Measurements from ENCODE around the gene LRRC9. TPM values are rescaled to one million over a fixed set of nuclear protein-coding genes. Genes with fewer than 3 reads are reported as not detected.
A peak's percentile ranks its signal among the peaks of the same experiment; 100 is the strongest.

Gene LRRC9
- total and polyA plus RNA-seq, 2 experiments from 2014 or later, result 2.2 to 3.1 TPM

GRCh38 chr14:60091550-60092525 lies 171.9 kb downstream of the LRRC9 start, which contains the start of gene PCNX4:
Gene PCNX4 (plus strand): TSS chr14:60091923. CDS start chr14:60107639, 15,716 bp downstream.
- Mint-ChIP-seq H3K9me3 (no peaks in the 10 kb centered on the region), H3K27ac (peak within 1 kb of the TSS; percentile 80), H3K4me3 (peak within 1 kb of the TSS; percentile 92), H3K4me1 (peaks cover 31% of the 10 kb centered on the region), H3K36me3 (ENCODE audit: low read depth) (peaks cover 2% of the 10 kb centered on the region; the same call in 1 of the 3 replicates), H3K27me3 (ENCODE audit: insufficient read depth, low read depth, poor library complexity) (peaks cover 2% of the 10 kb centered on the region)
- Histone ChIP-seq H3F3A (replicated peaks; ENCODE audit: low read depth) (0 out of 2 replicates have a peak, but pooled peaks cover 6% of the 10 kb centered on the region), H3K27me3 (ENCODE audit: insufficient read depth) (no peaks in the 10 kb centered on the region), H3K4me1 (ENCODE audit: insufficient read depth) (peaks cover 26% of the 10 kb centered on the region), H3K36me3 (ENCODE audit: insufficient read depth) (no peaks in the 10 kb centered on the region), H3K79me2 (replicated peaks; ENCODE audit: insufficient read depth) (peaks cover 43% of the 10 kb centered on the region), H3K4me3 (peak within 1 kb of the TSS; percentile 73), H4K20me1 (replicated peaks; ENCODE audit: insufficient read depth) (0 out of 2 replicates have a peak, but pooled peaks cover 5% of the 10 kb centered on the region), H2AFZ (peak within 1 kb of the TSS; percentile 97), H3K4me2 (peak within 1 kb of the TSS; percentile 81), H3K9me2 (ENCODE audit: insufficient read depth) (no peaks in the 10 kb centered on the region), H3K27ac (ENCODE audit: low read depth) (peak within 1 kb of the TSS; percentile 94)
- TF ChIP-seq CREB1 (CRISPR knock-in tag; IDR thresholded peaks at IDR 0.05; ENCODE audit: low read depth) (peak; percentile 90), STAT1 (IDR thresholded peaks at IDR 0.05; ENCODE audit: unreplicated experiment) (no peak), EZH2phosphoT487 (IDR thresholded peaks at IDR 0.05; ENCODE audit: unreplicated experiment) (no peak), POLR2AphosphoS5 (IDR thresholded peaks at IDR 0.05; ENCODE audit: low read depth) (peak; percentile 91), EZH2 (IDR thresholded peaks at IDR 0.05; ENCODE audit: low read depth, unreplicated experiment) (no peak), JUNB (IDR thresholded peaks at IDR 0.05; ENCODE audit: unreplicated experiment) (no peak), ZNF114 (CRISPR knock-in tag; IDR thresholded peaks at IDR 0.05) (no peak), ZNF462 (CRISPR knock-in tag; IDR thresholded peaks at IDR 0.05) (no peak), ETS1 (IDR thresholded peaks at IDR 0.05) (0 out of 2 replicates have a peak, but pooled peaks have one; percentile 38), CTCF (conservative IDR thresholded peaks at IDR 0.05; ENCODE audit: low read depth in 2 of 2) (no peak), NANOG (IDR thresholded peaks at IDR 0.05; ENCODE audit: borderline replicate concordance) (no peak), ZNF331 (CRISPR knock-in tag; IDR thresholded peaks at IDR 0.05; ENCODE audit: low read depth) (no peak), REST (IDR thresholded peaks at IDR 0.05; ENCODE audit: unreplicated experiment) (no peak)
- ATAC-seq, result peak; percentile 93
- DNase-seq (ENCODE audit: low spot score), result peak; percentile 98
